GM12874 (cell line): Measurements from ENCODE around the gene DEUP1.

Experiments
- TF ChIP-seq, protein P1 (sequence below): IDR thresholded peaks from 2 replicates; pipeline ENCODE4 v1.5.1; 2011; ENCODE audit warnings: low read depth, mild to moderate bottlenecking, control low read depth, low read length, moderate library complexity; ENCODE audit not compliant: insufficient read depth

Gene DEUP1

GRCh38 chr11:93330446-93330984 is at the start of gene DEUP1:
Gene DEUP1, plus strand, starts transcription at chr11:93330742. Its CDS starts 1,518 bp downstream, at chr11:93332260.
- TF ChIP-seq, protein P1, sequence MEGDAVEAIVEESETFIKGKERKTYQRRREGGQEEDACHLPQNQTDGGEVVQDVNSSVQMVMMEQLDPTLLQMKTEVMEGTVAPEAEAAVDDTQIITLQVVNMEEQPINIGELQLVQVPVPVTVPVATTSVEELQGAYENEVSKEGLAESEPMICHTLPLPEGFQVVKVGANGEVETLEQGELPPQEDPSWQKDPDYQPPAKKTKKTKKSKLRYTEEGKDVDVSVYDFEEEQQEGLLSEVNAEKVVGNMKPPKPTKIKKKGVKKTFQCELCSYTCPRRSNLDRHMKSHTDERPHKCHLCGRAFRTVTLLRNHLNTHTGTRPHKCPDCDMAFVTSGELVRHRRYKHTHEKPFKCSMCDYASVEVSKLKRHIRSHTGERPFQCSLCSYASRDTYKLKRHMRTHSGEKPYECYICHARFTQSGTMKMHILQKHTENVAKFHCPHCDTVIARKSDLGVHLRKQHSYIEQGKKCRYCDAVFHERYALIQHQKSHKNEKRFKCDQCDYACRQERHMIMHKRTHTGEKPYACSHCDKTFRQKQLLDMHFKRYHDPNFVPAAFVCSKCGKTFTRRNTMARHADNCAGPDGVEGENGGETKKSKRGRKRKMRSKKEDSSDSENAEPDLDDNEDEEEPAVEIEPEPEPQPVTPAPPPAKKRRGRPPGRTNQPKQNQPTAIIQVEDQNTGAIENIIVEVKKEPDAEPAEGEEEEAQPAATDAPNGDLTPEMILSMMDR = no peak

- TF ChIP-seq, protein P1 = no peak
Measured at GRCh38 chr11:93285430-93285829, 45.1 kb upstream of the DEUP1 start.

DNA sequence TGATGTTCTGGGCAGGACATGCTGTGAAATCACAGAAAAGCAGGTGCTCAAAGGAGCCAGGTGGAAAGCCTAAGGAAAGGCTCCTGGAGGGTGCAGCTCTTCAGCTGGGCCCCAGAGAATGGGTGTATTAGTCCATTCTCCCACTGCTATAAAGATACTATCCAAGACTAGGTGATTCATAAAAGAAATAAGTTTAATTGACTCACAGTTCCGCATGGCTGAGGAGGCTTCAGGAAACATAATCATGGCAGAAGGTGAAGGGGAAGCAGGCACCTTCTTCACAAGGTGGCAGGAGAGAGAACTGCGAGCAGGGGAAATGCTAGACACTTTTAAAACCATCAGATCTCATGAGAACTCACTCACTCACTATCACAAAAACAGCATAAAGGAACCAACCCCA is 43.1 kb upstream of the DEUP1 start:
- TF ChIP-seq, protein P1 = no peak

DNA sequence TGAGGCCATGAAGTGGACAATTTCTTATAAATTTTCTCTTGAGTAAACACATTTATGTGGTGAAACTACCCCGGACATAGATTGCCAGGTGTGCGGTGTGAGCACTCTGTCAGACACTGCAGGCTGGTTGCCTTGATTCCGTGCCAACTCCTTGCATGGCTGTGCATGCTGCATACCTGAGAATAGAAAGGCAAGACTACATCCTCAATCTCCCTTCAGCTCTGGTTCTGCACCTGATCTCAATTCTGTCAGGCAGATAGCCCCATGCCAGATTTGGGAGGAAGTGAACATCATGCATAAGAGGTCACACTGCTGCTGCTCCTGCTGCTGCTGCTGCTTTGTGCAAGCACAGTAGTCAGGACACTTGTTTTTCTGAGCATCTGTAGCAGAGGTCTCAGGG is 42.5 kb upstream of the DEUP1 start:
- TF ChIP-seq, protein P1 = no peak

GRCh38 chr11:93288767-93289166 is 41.8 kb upstream of the DEUP1 start:
- TF ChIP-seq, protein P1 = no peak

- TF ChIP-seq, protein P1 = no peak
Measured at GRCh38 chr11:93289782-93290463, 40.6 kb upstream of the DEUP1 start.

DNA sequence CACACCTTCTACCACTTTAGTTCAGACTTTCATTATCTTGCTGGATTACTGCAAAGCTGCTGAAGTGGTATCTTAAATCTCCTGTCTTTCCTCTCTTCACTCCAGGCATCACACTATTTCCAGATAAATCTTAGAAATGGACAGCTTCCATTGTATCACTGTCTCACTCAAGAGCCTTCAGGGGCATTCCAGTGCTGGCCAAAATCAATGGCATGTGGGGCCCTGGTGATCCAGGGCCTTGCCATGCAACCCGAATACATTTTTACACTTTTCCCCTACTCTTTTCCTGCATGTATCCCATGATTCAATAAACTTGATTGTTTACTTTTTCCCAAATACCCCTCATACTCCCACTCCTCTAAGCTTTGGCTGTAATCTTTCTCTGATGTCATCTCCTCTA is 39.4 kb upstream of the DEUP1 start:
- TF ChIP-seq, protein P1 = no peak
